RWPE2 (cell line): Measurements from ENCODE around the gene CACNA1D.

ENCODE experiments used
- ATAC-seq: fragments of 200-7000 bp; cut with Tn5 transposase; 3 replicates; pipeline ENCODE4 v1.9.1; 2021; ENCODE audit warnings: low read depth
- DNase-seq: peaks from one replicate; pipeline ENCODE4 v3.0.0-alpha.2; 2020; ENCODE audit warnings: low spot score
- H3K27ac ChIP-seq: fragments of 450-650 bp; 2 replicates; pipeline ENCODE4 v1.5.1; 2017; ENCODE audit warnings: mild to moderate bottlenecking; ENCODE audit not compliant: poor library complexity, severe bottlenecking
- H3K27me3 ChIP-seq: fragments of 250-450 bp; sonication (Bioruptor Pico); 2 replicates; pipeline ENCODE4 v1.5.1; 2021; ENCODE audit warnings: mild to moderate bottlenecking, moderate library complexity; ENCODE audit not compliant: insufficient read depth, poor library complexity, severe bottlenecking
- H3K36me3 ChIP-seq: fragments of 250-450 bp; sonication (Bioruptor Pico); 2 replicates; pipeline ENCODE4 v1.5.1; 2020; ENCODE audit warnings: low read depth, mild to moderate bottlenecking, moderate library complexity
- H3K4me1 ChIP-seq: fragments of 250-450 bp; sonication (Bioruptor Pico); 2 replicates; pipeline ENCODE4 v1.5.1; 2021; ENCODE audit warnings: mild to moderate bottlenecking, moderate library complexity; ENCODE audit not compliant: insufficient read depth, poor library complexity, severe bottlenecking
- H3K4me3 ChIP-seq: fragments of 250-450 bp; sonication (Bioruptor Pico); 2 replicates; pipeline ENCODE4 v1.5.1; 2021; ENCODE audit warnings: mild to moderate bottlenecking, moderate library complexity; ENCODE audit not compliant: severe bottlenecking
- H3K9me3 ChIP-seq: fragments of 250-450 bp; sonication (Bioruptor Pico); 2 replicates; pipeline ENCODE4 v1.5.1; 2021; ENCODE audit warnings: mild to moderate bottlenecking, moderate library complexity; ENCODE audit not compliant: severe bottlenecking
- TF ChIP-seq, protein P1 (sequence below): fragments of 450-650 bp; IDR thresholded peaks from one replicate; pipeline ENCODE4 v1.5.1; 2017; ENCODE audit warnings: mild to moderate bottlenecking, moderate library complexity; ENCODE audit not compliant: poor library complexity, severe bottlenecking

Gene CACNA1D

DNA sequence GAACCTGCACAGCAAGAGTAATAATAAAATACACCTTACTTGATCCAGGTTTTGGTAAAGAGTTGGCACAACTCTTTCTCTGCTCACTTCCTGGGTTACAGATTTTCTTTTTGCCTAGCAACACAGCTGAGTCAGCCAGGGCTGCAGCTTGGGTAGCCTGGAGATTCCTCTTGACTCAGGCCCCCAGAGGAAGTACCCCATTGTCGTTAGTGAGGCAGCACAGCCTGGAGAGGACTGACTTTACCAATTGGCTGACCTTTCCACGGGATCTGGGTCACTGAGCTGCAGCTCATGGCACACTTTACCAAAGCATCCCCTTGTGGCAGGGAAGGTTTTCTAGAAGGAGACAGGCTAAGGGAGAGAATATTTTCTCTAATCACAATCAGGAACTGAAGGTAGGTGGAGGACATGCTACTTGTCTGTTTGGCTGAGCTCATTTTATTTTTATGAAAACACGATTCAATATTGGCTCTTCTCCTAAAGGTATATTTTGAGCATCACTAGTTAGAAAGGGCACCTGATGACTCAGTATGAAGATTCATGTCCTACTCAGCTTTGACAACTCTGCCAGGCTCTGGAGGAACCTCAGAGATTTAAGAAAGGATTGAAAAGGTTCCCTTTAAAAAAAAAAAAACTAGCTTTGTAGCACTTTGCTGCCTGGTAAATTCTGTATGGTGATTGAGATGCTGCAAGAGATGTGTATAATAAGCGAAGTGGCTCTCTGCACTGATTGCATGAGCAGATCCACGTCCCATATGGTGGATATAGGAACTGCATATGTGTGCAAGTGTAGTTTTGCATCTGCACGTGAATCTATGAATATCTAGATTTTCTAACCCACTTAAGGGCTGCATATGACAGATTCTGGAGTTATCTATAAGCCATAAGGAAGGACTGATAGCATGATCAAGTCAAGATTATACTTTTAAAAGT is 227.0 kb downstream of the CACNA1D start:
- DNase-seq (no peak), ATAC-seq (peak; percentile 31; the same call in 2 of the 3 replicates)
- no peaks in the 10 kb centered on the region for H3K9me3 ChIP-seq
- no peak overlapping the region for H3K27ac ChIP-seq
- TF ChIP-seq, protein P1, sequence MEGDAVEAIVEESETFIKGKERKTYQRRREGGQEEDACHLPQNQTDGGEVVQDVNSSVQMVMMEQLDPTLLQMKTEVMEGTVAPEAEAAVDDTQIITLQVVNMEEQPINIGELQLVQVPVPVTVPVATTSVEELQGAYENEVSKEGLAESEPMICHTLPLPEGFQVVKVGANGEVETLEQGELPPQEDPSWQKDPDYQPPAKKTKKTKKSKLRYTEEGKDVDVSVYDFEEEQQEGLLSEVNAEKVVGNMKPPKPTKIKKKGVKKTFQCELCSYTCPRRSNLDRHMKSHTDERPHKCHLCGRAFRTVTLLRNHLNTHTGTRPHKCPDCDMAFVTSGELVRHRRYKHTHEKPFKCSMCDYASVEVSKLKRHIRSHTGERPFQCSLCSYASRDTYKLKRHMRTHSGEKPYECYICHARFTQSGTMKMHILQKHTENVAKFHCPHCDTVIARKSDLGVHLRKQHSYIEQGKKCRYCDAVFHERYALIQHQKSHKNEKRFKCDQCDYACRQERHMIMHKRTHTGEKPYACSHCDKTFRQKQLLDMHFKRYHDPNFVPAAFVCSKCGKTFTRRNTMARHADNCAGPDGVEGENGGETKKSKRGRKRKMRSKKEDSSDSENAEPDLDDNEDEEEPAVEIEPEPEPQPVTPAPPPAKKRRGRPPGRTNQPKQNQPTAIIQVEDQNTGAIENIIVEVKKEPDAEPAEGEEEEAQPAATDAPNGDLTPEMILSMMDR: no peak
- no peaks in the 10 kb centered on the region for H3K27me3 ChIP-seq
- no peak overlapping the region for H3K4me3 ChIP-seq
- H3K4me1 ChIP-seq: no peaks in the 10 kb centered on the region
- no peaks in the 10 kb centered on the region for H3K36me3 ChIP-seq

DNA sequence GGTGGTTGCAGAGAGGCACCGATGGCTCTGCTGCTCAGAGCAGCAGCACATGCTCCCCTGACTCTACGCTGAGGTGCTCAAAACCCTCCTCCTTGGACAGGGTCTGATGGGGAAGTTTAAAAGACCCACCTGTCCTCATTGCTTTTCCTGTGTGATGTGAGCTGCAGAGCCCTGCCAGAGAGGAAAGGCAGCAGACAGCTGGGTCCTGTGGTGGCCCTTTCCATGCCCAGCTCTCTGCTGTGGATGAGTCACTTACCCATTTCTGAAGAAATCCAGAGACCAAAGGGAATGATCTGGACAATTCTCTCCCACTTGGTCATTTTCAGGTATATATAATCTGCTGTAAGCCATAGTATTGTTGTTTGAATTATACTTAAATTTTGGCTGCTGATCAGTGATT is 230.2 kb downstream of the CACNA1D start:
- no peak overlapping the region for H3K4me3 ChIP-seq
- H3K9me3 ChIP-seq: no peaks in the 10 kb centered on the region
- no peaks in the 10 kb centered on the region for H3K36me3 ChIP-seq
- H3K27ac ChIP-seq: no peak overlapping the region
- TF ChIP-seq, protein P1: no peak
- ATAC-seq (no peak), DNase-seq (no peak)
- no peaks in the 10 kb centered on the region for H3K4me1 ChIP-seq
- no peaks in the 10 kb centered on the region for H3K27me3 ChIP-seq

DNA sequence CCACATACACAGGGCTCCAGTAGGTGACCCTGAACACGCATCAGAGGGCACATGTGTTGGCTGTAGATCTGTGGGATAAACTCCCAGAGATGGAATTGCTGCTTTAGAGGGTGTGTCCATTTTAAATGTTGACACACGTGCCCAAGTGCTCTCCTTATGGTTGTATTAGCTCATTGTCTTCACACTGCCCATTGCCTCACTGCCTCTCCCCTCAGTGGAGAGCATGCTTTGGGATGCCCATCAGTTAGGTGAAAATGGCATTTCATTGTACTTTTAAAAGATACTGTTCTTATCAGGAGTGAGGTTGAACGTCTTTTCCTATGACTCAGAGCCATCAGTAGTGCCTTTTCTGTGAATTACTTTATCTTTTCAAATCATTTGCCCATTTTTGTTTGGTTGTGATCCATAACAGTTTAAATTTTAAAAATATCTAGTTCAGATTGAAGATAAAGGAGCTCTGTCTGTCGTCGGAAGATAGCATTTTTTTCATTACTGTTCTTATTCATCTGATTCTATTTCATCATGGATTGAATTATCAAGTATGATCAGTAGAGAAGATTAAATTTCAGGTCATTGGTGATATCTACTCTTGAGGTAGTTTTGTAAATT is 231.1 kb downstream of the CACNA1D start:
- no peaks in the 10 kb centered on the region for H3K36me3 ChIP-seq
- DNase-seq (no peak), ATAC-seq (no peak)
- H3K27ac ChIP-seq: no peak overlapping the region
- H3K4me3 ChIP-seq: no peak overlapping the region
- TF ChIP-seq, protein P1: no peak
- H3K27me3 ChIP-seq: no peaks in the 10 kb centered on the region
- H3K9me3 ChIP-seq: no peaks in the 10 kb centered on the region
- no peaks in the 10 kb centered on the region for H3K4me1 ChIP-seq

DNA sequence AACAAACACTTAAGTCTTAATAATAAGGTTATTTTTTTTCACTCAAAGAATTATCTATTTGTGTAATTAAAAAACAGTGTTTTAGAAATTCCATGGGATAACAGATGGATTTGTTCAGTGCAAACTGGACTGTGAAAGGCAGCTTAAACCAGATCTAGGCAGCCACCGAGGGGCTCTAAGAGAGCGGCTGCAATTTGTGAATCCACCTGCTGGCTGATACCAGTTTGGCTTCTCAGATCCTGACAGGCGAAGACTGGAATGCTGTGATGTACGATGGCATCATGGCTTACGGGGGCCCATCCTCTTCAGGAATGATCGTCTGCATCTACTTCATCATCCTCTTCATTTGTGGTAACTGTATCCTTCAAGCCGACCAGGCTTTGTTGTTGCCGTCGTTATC is 232.2 kb downstream of the CACNA1D start:
- TF ChIP-seq, protein P1: no peak
- H3K27me3 ChIP-seq: no peaks in the 10 kb centered on the region
- H3K4me3 ChIP-seq: no peak overlapping the region
- no peaks in the 10 kb centered on the region for H3K4me1 ChIP-seq
- no peaks in the 10 kb centered on the region for H3K9me3 ChIP-seq
- ATAC-seq: no peak
- no peak overlapping the region for H3K27ac ChIP-seq
- DNase-seq: no peak
- no peaks in the 10 kb centered on the region for H3K36me3 ChIP-seq
